HepG2 (cell line): ENCODE measurements around the gene FBXL13. TPM values are rescaled to one million over a fixed set of nuclear protein-coding genes. Genes with fewer than 3 reads are reported as not detected.

ENCODE experiments used
- CAMTA2 ChIP-seq: sonication (generic); formaldehyde crosslinking; IDR thresholded peaks from 2 replicates; pipeline ENCODE4 v1.4.0; 2020; ENCODE audit warnings: mild to moderate bottlenecking, missing genetic modification reagents, borderline replicate concordance
- DNMT3B ChIP-seq: conservative IDR thresholded peaks from 2 replicates; pipeline ENCODE4 v1.6.1; 2016; ENCODE audit warnings: missing biosample characterization, control low read depth
- FOXK1 ChIP-seq: sonication (generic); formaldehyde crosslinking; IDR thresholded peaks from 2 replicates; pipeline ENCODE4 v1.4.0; 2020; ENCODE audit warnings: low read depth, missing genetic modification reagents, borderline replicate concordance
- HES4 ChIP-seq: sonication (generic); formaldehyde crosslinking; IDR thresholded peaks from 2 replicates; pipeline ENCODE4 v1.9.0; 2021; ENCODE audit warnings: mild to moderate bottlenecking, missing genetic modification reagents, borderline replicate concordance
- HNF4G ChIP-seq, 2 experiments: sonication (generic) in 1 of 2; formaldehyde crosslinking in 1 of 2; IDR thresholded peaks; 2 replicates each; pipeline versions ENCODE4 v1.4.0 to v1.6.1; 2011 to 2020; ENCODE audit warnings: borderline replicate concordance in 2 of 2, low read depth in 2 of 2, mild to moderate bottlenecking in 2 of 2, low read length in 1 of 2, missing genetic modification reagents in 1 of 2, moderate library complexity in 1 of 2
- LRRFIP1 ChIP-seq: sonication (generic); formaldehyde crosslinking; conservative IDR thresholded peaks from 2 replicates; pipeline ENCODE4 v1.4.0; 2020; ENCODE audit warnings: missing genetic modification reagents
- NCOA2 ChIP-seq: sonication (generic); formaldehyde crosslinking; IDR thresholded peaks from 2 replicates; pipeline ENCODE4 v1.8.0; 2022; ENCODE audit warnings: inconsistent platforms
- ZHX1 ChIP-seq: sonication (generic); formaldehyde crosslinking; IDR thresholded peaks from 2 replicates; pipeline ENCODE4 v1.8.1; 2022; ENCODE audit warnings: low read depth, mild to moderate bottlenecking, missing genetic modification reagents
- ZNF484 ChIP-seq: sonication (generic); formaldehyde crosslinking; IDR thresholded peaks from 2 replicates; pipeline ENCODE4 v1.5.1; 2020; ENCODE audit warnings: mild to moderate bottlenecking, low read depth, missing genetic modification reagents, borderline replicate concordance
- ZNF562 ChIP-seq: sonication (generic); formaldehyde crosslinking; IDR thresholded peaks from 2 replicates; pipeline ENCODE4 v1.8.0; 2022; ENCODE audit warnings: missing genetic modification reagents, borderline replicate concordance
- ZNF7 ChIP-seq: IDR thresholded peaks from 2 replicates; pipeline ENCODE4 v1.6.1; 2016; ENCODE audit warnings: missing biosample characterization, missing genetic modification reagents
- ZNF891 ChIP-seq: sonication (generic); formaldehyde crosslinking; IDR thresholded peaks from 2 replicates; pipeline ENCODE4 v1.5.0; 2020; ENCODE audit warnings: mild to moderate bottlenecking, missing genetic modification reagents
- ZXDC ChIP-seq: sonication (generic); formaldehyde crosslinking; IDR thresholded peaks from 2 replicates; pipeline ENCODE4 v1.5.0; 2020; ENCODE audit warnings: mild to moderate bottlenecking, missing genetic modification reagents
- polyA plus RNA-seq, 8 experiments: library from polyadenylated mRNA; depleted of rRNA in 3 of 8; stranded (reverse) in 7 of 8; unstranded in 1 of 8; fragments of >200 nt; fragmentation: Illumina TruSeq in 4 of 8; extraction: Trizol in 4 of 8; gene quantifications; 2 replicates each; pipeline versions ENCODE4 v1.2.1 to v1.2.3, GENCODE V29; 2011 to 2016; ENCODE audit warnings: low read depth in 4 of 8, missing spikeins in 1 of 8, mixed read lengths in 1 of 8; ENCODE audit not compliant: insufficient read depth in 1 of 8
- total RNA-seq, 5 experiments: library from RNA; depleted of rRNA; stranded (reverse); fragments of >200 nt; fragmentation: Illumina TruSeq; extraction: Trizol; gene quantifications; 2 replicates each; pipeline ENCODE4 v1.2.3, GENCODE V29; 2016; ENCODE audit warnings: low read depth in 1 of 5
- TF ChIP-seq, protein P1 (sequence below): sonication (generic); formaldehyde crosslinking; IDR thresholded peaks from 2 replicates; pipeline ENCODE4 v1.4.0; 2020; ENCODE audit warnings: missing genetic modification reagents
- TF ChIP-seq, protein P2 (sequence below): IDR thresholded peaks from 2 replicates; pipeline ENCODE4 v1.6.1; 2016; ENCODE audit warnings: low read depth, control low read depth
- TF ChIP-seq, protein P3 (sequence below): sonication (generic); formaldehyde crosslinking; IDR thresholded peaks from 2 replicates; pipeline ENCODE4 v1.8.1; 2023; ENCODE audit warnings: mild to moderate bottlenecking, missing genetic modification reagents

Gene FBXL13
- total and polyA plus RNA-seq, 2 of the 13 experiments (the other 11 are each of a cell fraction or from before 2014, with no cell fraction given) = 0.24 to 0.77 TPM

- TF ChIP-seq ZHX1 (CRISPR knock-in tag) (no peak), NCOA2 (CRISPR knock-in tag) (no peak), ZNF891 (CRISPR knock-in tag) (peak; percentile 38; the same call in 1 of the 2 replicates), LRRFIP1 (CRISPR knock-in tag) (no peak), HES4 (CRISPR knock-in tag) (no peak), ZNF7 (CRISPR knock-in tag) (no peak), HNF4G (IDR thresholded peaks at IDR 0.05; ENCODE audit: borderline replicate concordance, low read depth, low read length) (no peak), HNF4G (CRISPR knock-in tag; IDR thresholded peaks at IDR 0.05; ENCODE audit: borderline replicate concordance, low read depth) (no peak), DNMT3B (0 out of 2 replicates have a peak, but pooled peaks have one; percentile 68), ZXDC (CRISPR knock-in tag) (no peak), ZNF484 (CRISPR knock-in tag) (no peak), FOXK1 (CRISPR knock-in tag) (no peak), ZNF562 (CRISPR knock-in tag) (no peak), CAMTA2 (CRISPR knock-in tag) (no peak)
- TF ChIP-seq, protein P1, sequence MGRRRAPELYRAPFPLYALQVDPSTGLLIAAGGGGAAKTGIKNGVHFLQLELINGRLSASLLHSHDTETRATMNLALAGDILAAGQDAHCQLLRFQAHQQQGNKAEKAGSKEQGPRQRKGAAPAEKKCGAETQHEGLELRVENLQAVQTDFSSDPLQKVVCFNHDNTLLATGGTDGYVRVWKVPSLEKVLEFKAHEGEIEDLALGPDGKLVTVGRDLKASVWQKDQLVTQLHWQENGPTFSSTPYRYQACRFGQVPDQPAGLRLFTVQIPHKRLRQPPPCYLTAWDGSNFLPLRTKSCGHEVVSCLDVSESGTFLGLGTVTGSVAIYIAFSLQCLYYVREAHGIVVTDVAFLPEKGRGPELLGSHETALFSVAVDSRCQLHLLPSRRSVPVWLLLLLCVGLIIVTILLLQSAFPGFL = no peak
- TF ChIP-seq, protein P2, sequence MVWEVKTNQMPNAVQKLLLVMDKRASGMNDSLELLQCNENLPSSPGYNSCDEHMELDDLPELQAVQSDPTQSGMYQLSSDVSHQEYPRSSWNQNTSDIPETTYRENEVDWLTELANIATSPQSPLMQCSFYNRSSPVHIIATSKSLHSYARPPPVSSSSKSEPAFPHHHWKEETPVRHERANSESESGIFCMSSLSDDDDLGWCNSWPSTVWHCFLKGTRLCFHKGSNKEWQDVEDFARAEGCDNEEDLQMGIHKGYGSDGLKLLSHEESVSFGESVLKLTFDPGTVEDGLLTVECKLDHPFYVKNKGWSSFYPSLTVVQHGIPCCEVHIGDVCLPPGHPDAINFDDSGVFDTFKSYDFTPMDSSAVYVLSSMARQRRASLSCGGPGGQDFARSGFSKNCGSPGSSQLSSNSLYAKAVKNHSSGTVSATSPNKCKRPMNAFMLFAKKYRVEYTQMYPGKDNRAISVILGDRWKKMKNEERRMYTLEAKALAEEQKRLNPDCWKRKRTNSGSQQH = peak; percentile 72
- TF ChIP-seq, protein P3, sequence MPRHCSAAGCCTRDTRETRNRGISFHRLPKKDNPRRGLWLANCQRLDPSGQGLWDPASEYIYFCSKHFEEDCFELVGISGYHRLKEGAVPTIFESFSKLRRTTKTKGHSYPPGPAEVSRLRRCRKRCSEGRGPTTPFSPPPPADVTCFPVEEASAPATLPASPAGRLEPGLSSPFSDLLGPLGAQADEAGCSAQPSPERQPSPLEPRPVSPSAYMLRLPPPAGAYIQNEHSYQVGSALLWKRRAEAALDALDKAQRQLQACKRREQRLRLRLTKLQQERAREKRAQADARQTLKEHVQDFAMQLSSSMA = no peak
These were observed at the start of gene FBXL13, which contains the start of gene ARMC10 (continued) for GRCh38 chr7:103074519-103075336.
